GM21619 (cell line): Measurements from ENCODE around the gene MACROD2.

Experiments used
- ATAC-seq: cut with Tn5 transposase; IDR thresholded peaks from one replicate; pipeline ENCODE4 v1.9.1; 2021; ENCODE audit not compliant: unreplicated experiment

Gene MACROD2

GRCh38 chr20:14386726-14387125, 391.4 kb downstream of the MACROD2 start:
- ATAC-seq, result no peak

- no peak for ATAC-seq
Measured at GRCh38 chr20:14401479-14402138, 406.3 kb downstream of the MACROD2 start.

- no peak for ATAC-seq
Measured at GRCh38 chr20:14404515-14404914, 409.2 kb downstream of the MACROD2 start.

GRCh38 chr20:14406495-14406894, 411.2 kb downstream of the MACROD2 start:
- ATAC-seq, result peak; percentile 68

GRCh38 chr20:14407336-14407735, 412.0 kb downstream of the MACROD2 start:
- no peak for ATAC-seq

GRCh38 chr20:14410869-14411555, 415.7 kb downstream of the MACROD2 start:
- no peak for ATAC-seq

GRCh38 chr20:14412065-14412681, 416.9 kb downstream of the MACROD2 start:
- no peak for ATAC-seq

GRCh38 chr20:14413835-14414234, 418.5 kb downstream of the MACROD2 start:
- ATAC-seq, result no peak

- no peak for ATAC-seq
Measured at GRCh38 chr20:14414560-14414959, 419.2 kb downstream of the MACROD2 start.

- ATAC-seq, result no peak
Measured at GRCh38 chr20:14415467-14415866, 420.2 kb downstream of the MACROD2 start.

GRCh38 chr20:14418376-14418775, 423.1 kb downstream of the MACROD2 start:
- no peak for ATAC-seq

- ATAC-seq, result no peak
Measured at GRCh38 chr20:14422892-14423291, 427.6 kb downstream of the MACROD2 start.

GRCh38 chr20:14431568-14431967, 436.3 kb downstream of the MACROD2 start:
- ATAC-seq, result no peak

GRCh38 chr20:14432085-14432484, 436.8 kb downstream of the MACROD2 start:
- ATAC-seq, result no peak

- no peak for ATAC-seq
Measured at GRCh38 chr20:14432597-14432996, 437.3 kb downstream of the MACROD2 start.

- no peak for ATAC-seq
Measured at GRCh38 chr20:14434384-14435136, 439.2 kb downstream of the MACROD2 start.

- ATAC-seq, result no peak
Measured at GRCh38 chr20:14441201-14441600, 445.9 kb downstream of the MACROD2 start.

- ATAC-seq, result no peak
Measured at GRCh38 chr20:14444106-14444505, 448.8 kb downstream of the MACROD2 start.

- no peak for ATAC-seq
Measured at GRCh38 chr20:14445310-14445709, 450.0 kb downstream of the MACROD2 start.

GRCh38 chr20:14445902-14446301, 450.6 kb downstream of the MACROD2 start:
- ATAC-seq, result no peak

GRCh38 chr20:14446446-14446845, 451.1 kb downstream of the MACROD2 start:
- no peak for ATAC-seq

GRCh38 chr20:14449323-14449722, 454.0 kb downstream of the MACROD2 start:
- no peak for ATAC-seq
